H1 (cell line): ENCODE results near the gene FCRL6. TPM values are rescaled to one million over a fixed set of nuclear protein-coding genes. Genes with fewer than 3 reads are reported as not detected.

Source experiments
- CTCF ChIA-PET: fragments of 300-600 bp; sonication (Branson Sonifier 250); formaldehyde crosslinking; loops from one replicate; lab custom pipeline; 2021; ENCODE audit not compliant: partially characterized antibody; lab: Charles Lee
- POLR2A ChIA-PET: fragments of 300-600 bp; sonication (Branson Sonifier 250); formaldehyde crosslinking; loops from one replicate; lab custom pipeline; 2021; ENCODE audit warnings: inconsistent platforms; ENCODE audit not compliant: partially characterized antibody; lab: Charles Lee
- DNase-seq, 2 experiments: peaks; one replicate each; pipeline versions ENCODE4 v3.0.0 to v3.0.0-alpha.2; 2010 to 2022; ENCODE audit warnings: low spot score in 2 of 2, low read depth in 1 of 2, mixed read lengths in 1 of 2
- FAIRE-seq: peaks from 2 replicates; lab custom pipeline; 2011; peaks lifted over from hg19 to GRCh38; lab: Jason Lieb, UNC
- H2AFZ ChIP-seq: 2 replicates; pipeline ENCODE4 v1.8.1; 2012; ENCODE audit warnings: low read length, inconsistent platforms
- H2AK5ac ChIP-seq: 2 replicates; pipeline ENCODE4 v1.6.1; 2013; ENCODE audit warnings: low read depth, low read length
- H2BK120ac ChIP-seq: replicated peaks from 2 replicates; pipeline ENCODE3; 2013; ENCODE audit warnings: low read depth, low read length, inconsistent platforms
- H2BK12ac ChIP-seq: 2 replicates; pipeline ENCODE4 v1.6.1; 2013; ENCODE audit warnings: low read depth, low read length
- H2BK15ac ChIP-seq: 2 replicates; pipeline ENCODE4 v1.6.1; 2013; ENCODE audit warnings: low read length
- H2BK20ac ChIP-seq: 2 replicates; pipeline ENCODE4 v1.6.1; 2013; ENCODE audit warnings: low read length
- H2BK5ac ChIP-seq: 2 replicates; pipeline ENCODE4 v1.6.1; 2013; ENCODE audit warnings: low read depth, low read length
- H3K14ac ChIP-seq: 2 replicates; pipeline ENCODE4 v1.6.1; 2013; ENCODE audit warnings: inconsistent platforms; ENCODE audit not compliant: insufficient read length
- H3K18ac ChIP-seq: 2 replicates; pipeline ENCODE4 v1.6.1; 2013; ENCODE audit warnings: low read length; ENCODE audit errors: extremely low read depth
- H3K23ac ChIP-seq: 2 replicates; pipeline ENCODE4 v1.6.1; 2013; ENCODE audit warnings: inconsistent platforms; ENCODE audit not compliant: insufficient read length
- H3K23me2 ChIP-seq: 2 replicates; pipeline ENCODE4 v1.6.1; 2013; ENCODE audit warnings: low read depth, low read length
- H3K27ac ChIP-seq: 2 replicates; pipeline ENCODE4 v1.6.1; 2011; ENCODE audit warnings: low read depth, low read length, inconsistent platforms
- H3K27me3 ChIP-seq, 4 experiments: replicated peaks in 1 of 4; 1 replicate in 1 of 4; 2 replicates in 3 of 4; pipeline versions ENCODE4 v1.6.1 to v1.8.1; 2011 to 2013; ENCODE audit warnings: low read length in 3 of 4, mild to moderate bottlenecking in 3 of 4, inconsistent platforms in 2 of 4, mixed read lengths in 2 of 4, moderate library complexity in 1 of 4; ENCODE audit not compliant: control insufficient read depth in 3 of 4, insufficient read depth in 3 of 4; ENCODE audit errors: extremely low read depth in 1 of 4
- H3K36me3 ChIP-seq, 4 experiments: 2 replicates each; pipeline versions ENCODE4 v1.6.1 to v1.8.1; 2011 to 2013; ENCODE audit warnings: mild to moderate bottlenecking in 4 of 4, low read length in 3 of 4, moderate library complexity in 2 of 4, control low read depth in 1 of 4, inconsistent platforms in 1 of 4; ENCODE audit not compliant: insufficient read depth in 4 of 4, control insufficient read depth in 2 of 4
- H3K4ac ChIP-seq: replicated peaks from 2 replicates; pipeline ENCODE3; 2013; ENCODE audit warnings: low read length, low read depth, mixed read lengths, inconsistent platforms; ENCODE audit not compliant: insufficient read length
- H3K4me1 ChIP-seq, 4 experiments: replicated peaks in 1 of 4; 1 replicate in 1 of 4; 2 replicates in 3 of 4; pipeline versions ENCODE4 v1.6.1 to v1.8.1; 2011 to 2013; ENCODE audit warnings: low read length in 3 of 4, inconsistent platforms in 2 of 4, mixed read lengths in 1 of 4; ENCODE audit not compliant: insufficient read depth in 4 of 4, control insufficient read depth in 3 of 4
- H3K4me2 ChIP-seq, 2 experiments: 2 replicates each; pipeline versions ENCODE4 v1.6.1 to v1.8.1; 2011 to 2013; ENCODE audit warnings: low read depth in 2 of 2, low read length in 2 of 2, control low read depth in 1 of 2, inconsistent platforms in 1 of 2, mild to moderate bottlenecking in 1 of 2; ENCODE audit not compliant: insufficient read depth in 1 of 2
- H3K4me3 ChIP-seq, 4 experiments: fragments of 200-600, 300-600 bp in 1 of 4; sonication (generic), shearing (Covaris generic), sonication (Bioruptor Twin) in 1 of 4; 2 replicates each; pipeline versions ENCODE4 v1.5.1 to v1.8.1; 2011 to 2016; ENCODE audit warnings: low read length in 4 of 4, low read depth in 3 of 4, control low read depth in 2 of 4, inconsistent platforms in 2 of 4, mild to moderate bottlenecking in 2 of 4, mixed read lengths in 1 of 4, moderate library complexity in 1 of 4; ENCODE audit not compliant: insufficient read depth in 2 of 4; ENCODE audit errors: extremely low read depth in 1 of 4
- H3K56ac ChIP-seq: replicated peaks from 2 replicates; pipeline ENCODE3; 2013; ENCODE audit warnings: low read depth, mild to moderate bottlenecking, mixed read lengths, low read length, inconsistent platforms; ENCODE audit not compliant: insufficient read length
- H3K79me1 ChIP-seq: 2 replicates; pipeline ENCODE4 v1.6.1; 2013; ENCODE audit warnings: low read depth, low read length, control low read depth
- H3K79me2 ChIP-seq, 2 experiments: 2 replicates each; pipeline versions ENCODE4 v1.6.1 to v1.8.1; 2012 to 2013; ENCODE audit warnings: low read length in 2 of 2, mild to moderate bottlenecking in 2 of 2, inconsistent platforms in 1 of 2; ENCODE audit not compliant: insufficient read depth in 2 of 2, control insufficient read depth in 1 of 2
- H3K9ac ChIP-seq, 4 experiments: replicated peaks in 1 of 4; 1 replicate in 1 of 4; 2 replicates in 3 of 4; pipeline versions ENCODE4 v1.6.1 to v1.8.1; 2011 to 2013; ENCODE audit warnings: low read depth in 3 of 4, low read length in 3 of 4, control low read depth in 2 of 4, mild to moderate bottlenecking in 2 of 4, moderate library complexity in 2 of 4, inconsistent platforms in 1 of 4; ENCODE audit errors: extremely low read depth in 1 of 4
- H3K9me3 ChIP-seq, 2 experiments: 2 replicates each; pipeline versions ENCODE4 v1.6.1 to v1.8.1; 2012 to 2013; ENCODE audit warnings: mild to moderate bottlenecking in 2 of 2, moderate library complexity in 2 of 2, control low read depth in 1 of 2, inconsistent platforms in 1 of 2, low read depth in 1 of 2, low read length in 1 of 2, mixed read lengths in 1 of 2; ENCODE audit not compliant: insufficient read depth in 2 of 2
- H4K20me1 ChIP-seq, 2 experiments: replicated peaks in 1 of 2; 2 replicates each; pipeline versions ENCODE3 to v1.8.1; 2011 to 2013; ENCODE audit warnings: inconsistent platforms in 2 of 2, low read length in 2 of 2, mild to moderate bottlenecking in 1 of 2; ENCODE audit not compliant: insufficient read depth in 2 of 2, control insufficient read depth in 1 of 2
- H4K5ac ChIP-seq: 2 replicates; pipeline ENCODE4 v1.6.1; 2013; ENCODE audit warnings: low read length, low read depth, mixed read lengths, inconsistent platforms; ENCODE audit not compliant: insufficient read length
- H4K8ac ChIP-seq: 2 replicates; pipeline ENCODE4 v1.8.0; 2013; ENCODE audit warnings: mild to moderate bottlenecking, moderate library complexity, low read length, inconsistent platforms; ENCODE audit not compliant: insufficient read depth; ENCODE audit errors: extremely low read depth
- H4K91ac ChIP-seq: replicated peaks from 2 replicates; pipeline ENCODE3; 2013; ENCODE audit warnings: low read length, mixed read lengths, inconsistent platforms; ENCODE audit not compliant: insufficient read length
- BCL11A ChIP-seq, 2 experiments: IDR thresholded peaks; one replicate each; pipeline ENCODE4 v1.6.1; 2011; ENCODE audit warnings: low read depth in 2 of 2, low read length in 2 of 2, mild to moderate bottlenecking in 2 of 2
- CHD1 ChIP-seq: IDR thresholded peaks from 2 replicates; pipeline ENCODE4 v1.6.1; 2012; ENCODE audit warnings: low read depth, low read length, improper control_type of control experiment
- EP300 ChIP-seq, 2 experiments: IDR thresholded peaks; 1 replicate in 1 of 2; 2 replicates in 1 of 2; pipeline ENCODE4 v1.6.1; 2011 to 2012; ENCODE audit warnings: low read depth in 2 of 2, low read length in 2 of 2, mild to moderate bottlenecking in 2 of 2, borderline replicate concordance in 1 of 2, inconsistent platforms in 1 of 2, moderate library complexity in 1 of 2
- GTF2F1 ChIP-seq: IDR thresholded peaks from 2 replicates; pipeline ENCODE4 v1.6.1; 2012; ENCODE audit warnings: low read depth, low read length, improper control_type of control experiment, borderline replicate concordance
- JUN ChIP-seq: IDR thresholded peaks from 2 replicates; pipeline ENCODE4 v1.6.1; 2011; ENCODE audit warnings: low read depth, mild to moderate bottlenecking, improper control_type of control experiment, low read length
- KDM5A ChIP-seq: fragments of 200-600 bp; IDR thresholded peaks from 2 replicates; pipeline ENCODE4 v1.7.1; 2012; ENCODE audit warnings: mild to moderate bottlenecking, low read length, inconsistent platforms, mixed read lengths
- NANOG ChIP-seq: IDR thresholded peaks from 2 replicates; pipeline ENCODE4 v1.6.1; 2011; ENCODE audit warnings: low read length, low read depth, mild to moderate bottlenecking, inconsistent platforms; ENCODE audit not compliant: insufficient read depth, poor library complexity, severe bottlenecking
- PHF8 ChIP-seq: fragments of 200-600 bp; sonication (generic); conservative IDR thresholded peaks from 2 replicates; pipeline ENCODE4 v1.7.1; 2012; ENCODE audit warnings: low read depth, mild to moderate bottlenecking, inconsistent platforms, low read length, moderate library complexity
- POLR2AphosphoS5 ChIP-seq: IDR thresholded peaks from 2 replicates; pipeline ENCODE4 v1.6.1; 2011; ENCODE audit warnings: low read depth, low read length
- RBBP5 ChIP-seq: IDR thresholded peaks from 2 replicates; pipeline ENCODE4 v1.7.1; 2012; ENCODE audit warnings: low read depth, mild to moderate bottlenecking, inconsistent platforms, low read length, moderate library complexity, borderline replicate concordance
- ZNF274 ChIP-seq: IDR thresholded peaks from 2 replicates; pipeline ENCODE4 v1.7.0; 2012; ENCODE audit warnings: low read length, borderline replicate concordance; ENCODE audit errors: extremely low read depth
- WGBS, 2 experiments: shearing (Covaris generic) in 1 of 2; methylation state at CpG; one replicate each; pipeline versions ENCODE4 v1.1.6 to v1.1.7; 2013 to 2015; ENCODE audit warnings: low lambda C conversion rate in 2 of 2, mixed read lengths in 2 of 2, inconsistent platforms in 1 of 2, low coverage in 1 of 2, missing lambda C conversion rate in 1 of 2; ENCODE audit not compliant: insufficient replicate concordance in 2 of 2, insufficient coverage in 1 of 2, insufficient read length in 1 of 2; ENCODE audit errors: extremely low coverage in 1 of 2, missing lambda C conversion rate in 1 of 2; 5-methylcytosine and 5-hydroxymethylcytosine counted together
- polyA plus RNA-seq, 7 experiments: library from polyadenylated mRNA; depleted of rRNA in 3 of 7; stranded (reverse) in 5 of 7; unstranded in 2 of 7; fragments of >200 nt in 5 of 7; fragments of 200-250 nt in 2 of 7; gene quantifications; 1 replicate in 5 of 7; 2 replicates in 1 of 7; 4 replicates in 1 of 7; pipeline versions ENCODE4 v1.2.1 to v1.2.3, GENCODE V29; 2011 to 2013; ENCODE audit warnings: missing spikeins in 2 of 7, mixed read lengths in 2 of 7
- total RNA-seq: library from RNA; stranded (reverse); fragmentation: NEBNext Ultra II Directional; extraction: Animal tissue kit (Norgen Biotek cat#: 25700); gene quantifications from 2 replicates; pipeline ENCODE4 v1.2.1, GENCODE V29; 2021

The FCRL6 gene
- total and polyA plus RNA-seq, 2 of the 8 experiments (the other 6 are each of a cell fraction or from before 2014, with no cell fraction given): not detected

- Histone ChIP-seq H3K23me2 (no peaks in the 10 kb centered on the region), H3K9me3 (no peaks in the 10 kb centered on the region), H2AFZ (no peak overlapping the region), H3K36me3 (no peaks in the 10 kb centered on the region), H3K18ac (no peak overlapping the region), H3K79me2 (no peaks in the 10 kb centered on the region), H4K91ac (no peak overlapping the region), H2AK5ac (no peak overlapping the region), H3K56ac (no peak overlapping the region), H3K9ac (no peak overlapping the region), H3K79me1 (no peaks in the 10 kb centered on the region), H4K5ac (no peak overlapping the region), H4K20me1 (no peaks in the 10 kb centered on the region), H2BK15ac (no peak overlapping the region), H2BK5ac (no peak overlapping the region), H3K23ac (no peak overlapping the region), H2BK20ac (no peak overlapping the region), H4K8ac (no peak overlapping the region), H3K27ac (no peak overlapping the region), H3K4ac (no peak overlapping the region), H3K4me3 (no peak overlapping the region), H3K4me1 (peaks cover 0 to 3% (median 3%) of the 10 kb centered on the region in 4 experiments; a peak in 1 of 7 replicates), H3K27me3 (no peaks in the 10 kb centered on the region; a peak in 1 of 7 replicates), H3K4me2 (no peak overlapping the region), H3K14ac (no peak overlapping the region), H2BK120ac (no peak overlapping the region), H2BK12ac (no peak overlapping the region)
- DNase-seq: no peak
- POLR2A ChIA-PET: interaction anchor here (0.6 kb wide), 1 partner anchor 98 kb away, joined by 3 read pairs; the partner anchor contains the start of gene TAGLN2
- CTCF ChIA-PET: interaction anchor here (0.6 to 11.2 kb wide), 13 partner anchors 8 to 230 kb away, joined by 3 to 175 read pairs (median 4); partner anchors contain the start of gene FCRL6
- no peak for FAIRE-seq
- TF ChIP-seq RBBP5 (no peak), ZNF274 (no peak), JUN (no peak), CHD1 (no peak), EP300 (IDR thresholded peaks at IDR 0.05; ENCODE audit: borderline replicate concordance in 1 of 2, low read depth in 2 of 2, low read length in 2 of 2) (no peak), BCL11A (IDR thresholded peaks at IDR 0.05; ENCODE audit: low read depth in 2 of 2, low read length in 2 of 2) (no peak), KDM5A (no peak), PHF8 (no peak), GTF2F1 (no peak), POLR2AphosphoS5 (no peak), NANOG (no peak)
- 88% methylated on average over 6 of the region's 6 CpGs; no CpG with 5 or more reads in 1 of the 2 experiments for WGBS, 2 experiments
Observed at GRCh38 chr1:159827102-159827490, 24.9 kb downstream of the FCRL6 start.
